Endothelial cell of umbilical vein (primary cell): ENCODE data around the gene PFDN6. TPM values are rescaled to one million over a fixed set of nuclear protein-coding genes. Genes with fewer than 3 reads are reported as not detected.

Experiments
- BruUV-seq: library from RNA; stranded (reverse); fragments of 400-500 nt; replicated peaks from 2 replicates; lab custom pipeline; 2021; lab: Mats Ljungman, UMichigan
- CTCF ChIA-PET: fragments of 300-600, 350-600 bp; sonication (Branson Sonifier 250); formaldehyde crosslinking; loops from one replicate; lab custom pipeline; 2021; ENCODE audit warnings: antibody characterized with exemption, inconsistent platforms; lab: Charles Lee
- POLR2A ChIA-PET: fragments of 300-600, 350-600 bp; sonication (Branson Sonifier 250); formaldehyde crosslinking; loops from one replicate; lab custom pipeline; 2021; ENCODE audit warnings: antibody characterized with exemption, inconsistent platforms; lab: Charles Lee
- DNase-seq: peaks from one replicate; pipeline ENCODE4 v3.0.0-alpha.2; 2011; ENCODE audit warnings: low read depth, low spot score
- FAIRE-seq: peaks from 2 replicates; lab custom pipeline; 2011; peaks lifted over from hg19 to GRCh38; lab: Jason Lieb, UNC
- H2AFZ ChIP-seq: 2 replicates; pipeline ENCODE4 v1.6.0; 2012; ENCODE audit warnings: low read depth, low read length, control low read depth, inconsistent platforms
- H3K27ac ChIP-seq: 2 replicates; pipeline ENCODE4 v1.5.1; 2011; ENCODE audit warnings: low read depth, mild to moderate bottlenecking, control low read depth, low read length, moderate library complexity; ENCODE audit not compliant: insufficient read depth
- H3K27me3 ChIP-seq, 2 experiments: 2 replicates each; pipeline versions ENCODE4 v1.6.0 to v1.6.1; 2011; ENCODE audit warnings: low read length in 2 of 2, mixed read lengths in 1 of 2; ENCODE audit not compliant: control insufficient read depth in 2 of 2, insufficient read depth in 2 of 2
- H3K36me3 ChIP-seq, 2 experiments: 2 replicates in 1 of 2; 3 replicates in 1 of 2; pipeline ENCODE4 v1.5.1; 2011; ENCODE audit warnings: low read length in 2 of 2, mild to moderate bottlenecking in 1 of 2, moderate library complexity in 1 of 2; ENCODE audit not compliant: control insufficient read depth in 2 of 2, insufficient read depth in 2 of 2; ENCODE audit errors: extremely low read depth in 1 of 2
- H3K4me1 ChIP-seq: 3 replicates; pipeline ENCODE4 v1.5.1; 2011; ENCODE audit warnings: mild to moderate bottlenecking, low read length; ENCODE audit not compliant: control insufficient read depth, insufficient read depth; ENCODE audit errors: extremely low read depth
- H3K4me2 ChIP-seq: 2 replicates; pipeline ENCODE4 v1.6.1; 2011; ENCODE audit warnings: low read length, control low read depth, mixed read lengths; ENCODE audit not compliant: insufficient read depth
- H3K4me3 ChIP-seq, 3 experiments: fragments of 200-600 bp in 1 of 3; sonication (generic), shearing (Covaris generic) in 1 of 3; replicated peaks in 1 of 3; 2 replicates each; pipeline ENCODE4 v1.5.1; 2011 to 2016; ENCODE audit warnings: control low read depth in 3 of 3, low read length in 3 of 3, mild to moderate bottlenecking in 2 of 3, inconsistent platforms in 1 of 3, low read depth in 1 of 3, moderate library complexity in 1 of 3; ENCODE audit not compliant: insufficient read depth in 1 of 3
- H3K79me2 ChIP-seq: 2 replicates; pipeline ENCODE4 v1.6.0; 2012; ENCODE audit warnings: low read length, inconsistent platforms; ENCODE audit not compliant: control insufficient read depth, insufficient read depth
- H3K9ac ChIP-seq: replicated peaks from 2 replicates; pipeline ENCODE3; 2011; ENCODE audit warnings: low read length, control low read depth; ENCODE audit not compliant: insufficient read depth; ENCODE audit errors: extremely low read depth
- H3K9me1 ChIP-seq: replicated peaks from 3 replicates; pipeline ENCODE4 v1.6.0; 2011; ENCODE audit warnings: mild to moderate bottlenecking, low read length; ENCODE audit not compliant: control insufficient read depth, insufficient read depth; ENCODE audit errors: extremely low read depth
- H3K9me3 ChIP-seq: replicated peaks from 2 replicates; pipeline ENCODE4 v1.5.1; 2012; ENCODE audit warnings: low read length, inconsistent platforms; ENCODE audit not compliant: control insufficient read depth, insufficient read depth
- H4K20me1 ChIP-seq: replicated peaks from 2 replicates; pipeline ENCODE3; 2011; ENCODE audit warnings: mild to moderate bottlenecking, low read length; ENCODE audit not compliant: control insufficient read depth, insufficient read depth; ENCODE audit errors: extremely low read depth
- EZH2 ChIP-seq: IDR thresholded peaks from 2 replicates; pipeline ENCODE4 v1.6.1; 2012; ENCODE audit warnings: borderline replicate concordance, low read depth, mild to moderate bottlenecking, moderate library complexity, low read length, inconsistent platforms; ENCODE audit not compliant: severe bottlenecking
- POLR2A ChIP-seq: IDR thresholded peaks from 2 replicates; pipeline ENCODE4 v1.6.1; 2012; ENCODE audit warnings: low read depth, mild to moderate bottlenecking, control low read depth, low read length
- dilution Hi-C: fragments of 300-500 bp; cut with MboI; formaldehyde crosslinking; loops from one replicate; pipeline ENCODE4 v1.15.0; 2019; ENCODE audit warnings: low sequenced_read_pairs; ENCODE audit not compliant: extremely low pct_ligation_motif_present
- intact Hi-C: fragments of 100-400 bp; cut with micrococcal nuclease; formaldehyde crosslinking; loops from one replicate; pipeline ENCODE4 v1.10.0; 2022
- polyA plus RNA-seq, 4 experiments: library from polyadenylated mRNA; depleted of rRNA in 3 of 4; stranded (reverse) in 3 of 4; unstranded in 1 of 4; fragments of >200 nt; gene quantifications; 2 replicates each; pipeline versions ENCODE4 v1.2.1 to v1.2.3, GENCODE V29; 2011 to 2012; ENCODE audit warnings: missing spikeins in 1 of 4
- total RNA-seq: library from RNA; stranded (reverse); gene quantifications from 2 replicates; pipeline ENCODE4 v1.2.3, GENCODE V29; 2021

PFDN6 gene
- total and polyA plus RNA-seq, 2 donors (not counting 3 experiments of a cell fraction or from before 2014, with no cell fraction given), result 31.0 to 63.5 TPM

GRCh38 chr6:33272275-33273128, 16.9 kb upstream of the PFDN6 start:
- H3K4me2 ChIP-seq, result peak overlapping the region; percentile 97
- H3K36me3 ChIP-seq, result peaks cover 9 to 23% of the 10 kb centered on the region in 2 experiments
- no peaks in the 10 kb centered on the region for H3K27me3 ChIP-seq
- peak overlapping the region; percentile 85 for H3K27ac ChIP-seq
- intact Hi-C loops (loop anchor here (1.0 to 5.0 kb wide), 3 partner anchors 27 to 155 kb away; partner anchors contain the start of genes RXRB and SLC39A7), dilution Hi-C loops (no loop called here)
- H3K4me1 ChIP-seq, result peaks cover 48% of the 10 kb centered on the region
- H3K9me1 ChIP-seq, result no peaks in the 10 kb centered on the region
- no peak overlapping the region for H2AFZ ChIP-seq
- no peak for TF ChIP-seq EZH2
- no peak for TF ChIP-seq POLR2A
- FAIRE-seq, result no peak
- no peaks in the 10 kb centered on the region for H3K9me3 ChIP-seq
- ChIA-PET POLR2A (interaction anchor here (0.9 to 1.7 kb wide), 7 partner anchors 10 to 301 kb away, joined by 3 to 10 read pairs (median 5); partner anchors contain the start of genes RING1 and ZBTB22), CTCF (interaction anchor here (1.0 to 2.1 kb wide), 4 partner anchors 11 to 27 kb away, joined by 3 to 9 read pairs (median 6); partner anchors contain the start of gene RGL2)
- H3K79me2 ChIP-seq, result peaks cover 48% of the 10 kb centered on the region
- BruUV-seq, result TSS peak; percentile 60
- H3K4me3 ChIP-seq, result peak overlapping the region; percentile 70 to 86 (median 83)
- no peak for DNase-seq
- H3K9ac ChIP-seq, result peak overlapping the region; percentile 91
- H4K20me1 ChIP-seq, result peaks cover 5% of the 10 kb centered on the region

DNA sequence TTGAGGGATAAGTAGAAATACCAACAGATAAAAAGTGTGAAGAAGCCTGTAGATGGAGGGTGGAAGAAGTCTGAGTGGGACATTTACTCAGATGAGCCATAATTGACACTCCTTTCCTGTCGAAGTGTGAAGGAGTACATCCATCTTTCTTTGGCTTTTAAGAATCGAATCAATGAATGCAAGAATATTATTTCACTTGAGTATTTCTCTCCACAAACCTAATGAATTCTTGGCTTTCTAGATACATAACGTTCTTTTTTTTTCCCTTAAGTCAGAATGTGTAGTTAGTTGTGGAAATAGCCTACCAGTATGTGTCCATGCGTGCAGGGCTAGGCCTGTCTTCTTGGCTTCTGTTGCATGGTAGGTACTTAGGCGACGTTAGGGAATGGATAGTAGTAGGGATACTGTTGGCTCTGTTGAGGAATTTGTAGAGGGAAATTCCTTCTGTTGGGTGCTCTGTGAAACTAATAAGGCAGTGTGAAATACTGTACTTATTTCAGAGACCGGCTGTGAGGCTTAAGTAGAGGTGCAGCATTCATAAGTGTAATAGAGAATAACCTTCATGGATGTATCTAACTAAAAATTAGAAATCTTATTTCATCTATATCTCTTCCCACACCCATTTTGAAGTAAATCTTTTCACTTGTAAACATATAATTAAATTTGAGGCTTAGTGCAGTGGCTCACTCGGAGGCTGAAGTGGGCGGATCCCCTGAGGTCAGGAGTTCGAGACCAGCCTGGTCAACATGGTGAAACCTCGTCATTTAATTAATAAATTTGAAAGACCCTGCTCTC, 16.1 kb upstream of the PFDN6 start:
- H3K27ac ChIP-seq, result peak overlapping the region; percentile 85
- dilution Hi-C loops, result no loop called here
- H3K4me2 ChIP-seq, result peak overlapping the region; percentile 97
- peak; percentile 15 for FAIRE-seq
- intact Hi-C loops, result loop anchor here (2.0 to 5.0 kb wide), 2 partner anchors 73 to 154 kb away; partner anchors contain the start of genes RXRB and SLC39A7
- peaks cover 5% of the 10 kb centered on the region for H4K20me1 ChIP-seq
- CTCF ChIA-PET, result interaction anchor here (1.6 kb wide), 1 partner anchor 11 kb away, joined by 4 read pairs; no protein-coding TSS in a partner anchor
- no peaks in the 10 kb centered on the region for H3K9me3 ChIP-seq
- H3K4me3 ChIP-seq, result peak overlapping the region; percentile 70 to 86 (median 83)
- H2AFZ ChIP-seq, result no peak overlapping the region
- DNase-seq, result peak; percentile 13
- H3K9ac ChIP-seq, result peak overlapping the region; percentile 91
- H3K36me3 ChIP-seq, result peaks cover 9 to 18% of the 10 kb centered on the region in 2 experiments
- no peak for TF ChIP-seq EZH2
- peaks cover 48% of the 10 kb centered on the region for H3K4me1 ChIP-seq
- POLR2A ChIA-PET, result no interaction called here
- H3K9me1 ChIP-seq, result no peaks in the 10 kb centered on the region
- BruUV-seq, result no TSS peak
- H3K27me3 ChIP-seq, result no peaks in the 10 kb centered on the region
- H3K79me2 ChIP-seq, result peaks cover 48% of the 10 kb centered on the region
